Choroid plexus epithelial cell (primary cell): ENCODE data around the gene AKR1C2.
A peak's percentile ranks its signal among the peaks of the same experiment; 100 is the strongest.
"Not testable (repeated sequence)": the region's sequence is repeated elsewhere in the genome, so short reads cannot be mapped to it uniquely, and the experiment has no call there.

Experiments used
- DNase-seq: peaks from one replicate; pipeline ENCODE4 v3.0.0-alpha.2; 2010; ENCODE audit warnings: low read depth
- H3K4me3 ChIP-seq: 2 replicates; pipeline ENCODE4 v1.5.1; 2011; ENCODE audit warnings: low read depth, mild to moderate bottlenecking, control low read depth, low read length, moderate library complexity
- TF ChIP-seq, protein P1 (sequence below): conservative IDR thresholded peaks from 2 replicates; pipeline ENCODE4 v1.5.1; 2011; ENCODE audit warnings: low read depth, mild to moderate bottlenecking, control low read depth, inconsistent platforms, low read length, moderate library complexity

The AKR1C2 gene

DNA sequence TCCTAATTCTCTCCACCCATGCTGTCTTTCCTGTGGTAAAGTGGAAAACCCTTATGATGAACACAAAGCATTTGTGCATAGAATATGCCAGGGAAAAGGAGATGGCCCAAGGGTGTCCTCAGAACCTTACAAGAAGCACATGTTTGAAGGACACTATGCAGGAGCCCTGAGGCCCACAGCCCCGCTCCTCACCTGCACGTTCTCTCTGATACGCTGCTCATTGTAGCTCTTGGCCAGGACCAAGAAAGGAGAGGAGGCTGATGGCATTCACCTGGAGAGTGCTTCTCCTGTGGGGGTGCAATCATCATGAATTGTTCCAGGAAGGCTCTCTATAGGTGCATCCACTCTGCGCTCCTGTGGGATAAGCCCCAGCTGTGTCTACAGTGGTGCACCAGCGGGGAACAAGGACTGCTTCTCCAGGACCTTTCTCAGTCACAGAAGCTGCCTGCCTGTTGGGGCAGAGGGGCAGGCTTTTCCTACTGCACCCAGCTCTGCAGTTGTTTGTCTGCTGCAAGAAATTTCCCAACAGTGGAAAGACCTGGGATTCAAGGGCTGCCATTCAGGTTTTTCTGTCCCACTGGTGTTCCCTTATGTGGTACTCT lies 19.9 kb downstream of the AKR1C2 start:
- no peak overlapping the region for H3K4me3 ChIP-seq
- DNase-seq = no peak
- TF ChIP-seq, protein P1, sequence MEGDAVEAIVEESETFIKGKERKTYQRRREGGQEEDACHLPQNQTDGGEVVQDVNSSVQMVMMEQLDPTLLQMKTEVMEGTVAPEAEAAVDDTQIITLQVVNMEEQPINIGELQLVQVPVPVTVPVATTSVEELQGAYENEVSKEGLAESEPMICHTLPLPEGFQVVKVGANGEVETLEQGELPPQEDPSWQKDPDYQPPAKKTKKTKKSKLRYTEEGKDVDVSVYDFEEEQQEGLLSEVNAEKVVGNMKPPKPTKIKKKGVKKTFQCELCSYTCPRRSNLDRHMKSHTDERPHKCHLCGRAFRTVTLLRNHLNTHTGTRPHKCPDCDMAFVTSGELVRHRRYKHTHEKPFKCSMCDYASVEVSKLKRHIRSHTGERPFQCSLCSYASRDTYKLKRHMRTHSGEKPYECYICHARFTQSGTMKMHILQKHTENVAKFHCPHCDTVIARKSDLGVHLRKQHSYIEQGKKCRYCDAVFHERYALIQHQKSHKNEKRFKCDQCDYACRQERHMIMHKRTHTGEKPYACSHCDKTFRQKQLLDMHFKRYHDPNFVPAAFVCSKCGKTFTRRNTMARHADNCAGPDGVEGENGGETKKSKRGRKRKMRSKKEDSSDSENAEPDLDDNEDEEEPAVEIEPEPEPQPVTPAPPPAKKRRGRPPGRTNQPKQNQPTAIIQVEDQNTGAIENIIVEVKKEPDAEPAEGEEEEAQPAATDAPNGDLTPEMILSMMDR = no peak

DNA sequence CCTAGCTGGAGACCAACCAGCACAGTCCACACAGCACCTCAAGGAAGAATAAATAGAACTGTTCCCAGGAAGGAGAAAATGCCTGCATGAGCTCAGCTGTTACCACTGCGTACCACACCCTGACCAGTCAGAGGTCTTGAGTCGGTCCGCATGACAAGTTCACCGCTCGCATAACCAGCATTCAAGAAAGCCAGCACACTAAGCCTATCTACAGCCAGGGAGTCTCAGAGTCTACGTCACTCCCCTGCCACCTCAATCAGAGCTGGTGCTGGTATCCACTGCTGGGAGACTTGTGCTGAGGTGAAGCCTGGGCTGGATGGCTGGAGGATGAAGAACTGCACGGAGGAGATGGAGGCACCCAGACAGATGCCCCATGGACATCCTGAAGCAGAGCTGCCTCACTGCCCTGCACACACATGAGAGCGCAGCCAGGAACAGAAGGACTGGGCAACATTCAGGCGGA lies 20.9 kb downstream of the AKR1C2 start:
- no peak for DNase-seq
- no peak overlapping the region for H3K4me3 ChIP-seq
- TF ChIP-seq, protein P1 = no peak

DNA sequence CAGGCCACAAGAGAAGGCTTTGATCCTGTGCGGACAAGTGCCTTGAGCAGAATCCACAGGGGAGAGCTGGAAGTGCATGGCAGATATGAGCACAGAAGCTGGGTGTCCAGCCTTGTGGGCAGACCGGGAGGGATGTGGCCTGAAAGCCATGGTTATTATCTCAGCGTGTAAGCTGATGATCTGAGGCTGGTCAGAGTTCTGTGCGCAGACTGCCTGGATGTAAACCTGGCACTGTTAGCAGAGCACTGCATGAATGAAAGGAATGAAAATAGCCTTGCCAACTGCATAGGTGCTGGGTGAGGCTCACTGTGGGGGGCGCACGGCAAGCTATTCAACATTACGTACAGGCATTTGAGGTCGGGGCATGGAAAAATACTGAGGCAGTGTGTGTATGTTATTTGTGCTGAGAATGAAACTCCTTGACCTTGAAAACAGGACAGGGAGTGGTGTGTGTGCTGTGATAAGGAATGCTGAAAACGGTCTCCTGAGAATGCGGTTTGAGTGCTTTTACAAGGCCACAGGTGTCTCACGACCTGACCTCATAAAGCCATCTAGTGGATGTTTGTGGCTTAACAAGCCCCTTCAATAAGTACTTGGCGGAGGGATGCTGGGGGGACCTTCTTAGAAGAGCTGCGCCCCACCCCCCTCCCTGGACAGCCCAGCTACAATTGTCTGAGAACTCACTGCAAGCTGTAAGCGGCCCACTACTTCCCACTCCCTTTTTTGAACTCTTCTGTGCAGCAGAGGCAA lies 21.8 kb downstream of the AKR1C2 start:
- TF ChIP-seq, protein P1 = peak; percentile 64
- peak; percentile 74 for DNase-seq
- no peak overlapping the region for H3K4me3 ChIP-seq

DNA sequence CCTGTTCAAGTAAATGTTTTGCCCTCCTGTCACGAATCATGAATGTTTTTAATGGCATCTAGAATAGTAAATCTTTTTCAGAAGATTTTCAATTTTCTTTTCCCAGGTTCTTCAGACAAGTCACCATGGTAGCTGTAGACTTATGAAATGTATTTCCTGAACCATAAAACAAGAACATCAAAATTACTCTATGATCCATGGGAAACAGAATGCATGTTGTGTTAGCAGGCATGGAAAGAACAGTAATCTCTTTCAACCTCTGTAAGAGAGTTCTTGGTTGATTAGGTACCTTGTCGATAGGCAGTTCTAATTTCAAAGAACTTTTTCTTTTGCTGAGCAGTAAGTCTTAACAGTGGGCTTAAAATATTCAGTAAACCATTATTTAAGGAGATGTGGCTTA lies 22.9 kb downstream of the AKR1C2 start:
- TF ChIP-seq, protein P1 = no peak
- DNase-seq = no peak
- no peak overlapping the region for H3K4me3 ChIP-seq

DNA sequence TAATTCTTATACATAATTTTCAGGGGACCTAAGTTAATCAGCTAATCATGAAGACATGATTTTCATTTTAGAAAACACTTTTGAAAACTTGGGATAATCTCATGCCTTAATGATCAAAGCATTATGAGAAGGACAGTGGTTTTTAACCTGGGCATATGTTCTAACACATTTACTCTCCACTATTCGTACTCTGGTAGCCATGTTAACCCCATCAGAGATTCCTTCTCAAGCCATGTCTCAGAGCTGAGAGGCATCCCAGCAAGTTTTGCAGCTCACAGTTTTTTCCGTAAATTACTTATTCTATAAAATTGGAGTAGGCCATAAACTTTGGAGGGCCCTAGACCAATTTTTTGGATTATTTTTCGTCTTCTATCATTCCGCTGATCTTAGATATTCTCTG lies 24.8 kb downstream of the AKR1C2 start:
- no peak overlapping the region for H3K4me3 ChIP-seq
- DNase-seq = no peak
- TF ChIP-seq, protein P1 = no peak

DNA sequence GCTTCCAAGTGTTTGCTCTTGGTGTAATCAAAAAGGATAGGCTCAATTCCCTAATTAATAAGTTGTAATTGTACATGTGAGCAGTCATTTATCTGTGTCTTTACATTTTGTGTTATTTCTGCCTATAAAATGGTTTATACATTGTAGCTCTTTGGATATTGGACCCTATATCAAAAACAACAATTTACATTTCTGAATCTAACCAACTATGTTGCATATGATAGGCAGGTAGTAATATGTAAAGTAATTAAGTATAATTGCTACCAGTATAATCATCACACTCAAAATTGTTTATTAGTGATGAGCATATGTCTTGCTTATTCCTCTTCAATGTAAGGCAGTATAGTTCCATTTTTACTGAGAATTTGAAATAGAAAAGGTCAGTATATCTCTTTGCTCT lies 26.6 kb downstream of the AKR1C2 start:
- DNase-seq = no peak
- H3K4me3 ChIP-seq = no peak overlapping the region
- TF ChIP-seq, protein P1 = no peak

DNA sequence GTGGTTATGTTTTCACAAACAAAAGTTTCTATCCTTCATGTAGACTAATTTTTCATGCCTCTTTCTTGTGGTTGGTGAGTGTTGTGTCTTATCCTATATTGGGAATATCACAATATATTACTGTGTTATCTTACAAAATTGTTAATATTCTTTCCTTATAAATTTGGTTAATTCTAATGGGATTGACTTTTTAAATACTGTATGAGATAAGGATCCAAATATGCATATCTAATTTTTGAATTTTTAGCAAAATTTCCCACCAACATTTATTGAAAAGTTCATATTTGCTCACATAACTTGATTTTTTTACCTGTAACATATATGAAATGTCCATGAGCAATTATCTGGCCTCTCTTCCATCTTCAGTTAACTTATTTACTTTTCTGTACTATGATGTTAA lies 29.3 kb downstream of the AKR1C2 start:
- H3K4me3 ChIP-seq, DNase-seq: not testable (repeated sequence)

DNA sequence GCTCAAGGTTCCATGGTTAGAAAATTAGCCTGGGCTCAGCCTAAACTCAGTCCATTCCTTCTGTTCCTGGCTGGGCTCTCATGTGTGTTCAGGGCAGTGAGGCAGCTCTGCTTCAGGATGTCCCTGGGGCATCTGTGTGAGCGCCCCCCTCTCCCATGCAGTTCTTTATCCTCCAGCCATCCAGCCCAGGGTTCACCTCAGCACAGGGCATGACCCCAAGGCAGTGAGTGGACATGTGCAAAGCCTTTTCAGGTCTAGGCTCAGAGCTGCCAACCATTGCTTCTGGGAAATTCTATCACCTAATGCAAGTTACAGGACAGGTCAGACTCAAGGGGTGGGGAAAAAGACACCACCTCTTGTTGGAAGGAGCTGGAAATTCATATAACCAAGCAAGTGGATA lies 30.4 kb downstream of the AKR1C2 start:
- DNase-seq, H3K4me3 ChIP-seq: not testable (repeated sequence)

DNA sequence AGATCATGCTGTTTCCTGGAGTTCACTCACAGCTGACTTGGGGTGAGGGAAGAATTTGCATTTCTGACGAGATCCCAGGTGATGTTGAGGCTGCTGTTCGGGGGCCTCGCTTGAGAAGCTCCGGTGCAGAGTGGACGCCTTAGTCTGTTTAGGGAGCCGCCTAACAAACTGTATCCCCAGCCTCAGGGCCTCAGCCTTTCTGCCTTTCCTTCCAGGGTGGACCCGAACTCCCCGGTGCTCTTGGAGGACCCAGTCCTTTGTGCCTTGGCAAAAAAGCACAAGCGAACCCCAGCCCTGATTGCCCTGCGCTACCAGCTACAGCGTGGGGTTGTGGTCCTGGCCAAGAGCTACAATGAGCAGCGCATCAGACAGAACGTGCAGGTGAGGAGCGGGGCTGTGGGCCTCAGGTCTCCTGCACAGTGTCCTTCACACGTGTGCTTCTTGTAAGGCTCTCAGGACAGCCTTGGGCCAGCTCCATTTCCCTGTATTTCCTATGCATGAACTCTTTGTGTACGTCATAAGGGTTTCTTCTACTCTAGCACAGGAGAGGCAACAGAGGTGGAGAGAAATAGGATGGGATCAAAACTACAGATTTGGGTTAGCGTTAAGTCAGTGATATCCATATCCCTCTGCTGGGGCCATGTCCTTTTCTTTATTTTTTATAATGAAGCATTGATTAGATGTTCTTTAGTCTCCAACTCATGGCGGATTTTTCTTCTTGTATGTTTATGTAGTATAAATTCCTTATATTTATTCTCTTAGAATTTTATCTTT lies 31.1 kb downstream of the AKR1C2 start:
- not testable (repeated sequence) for H3K4me3 ChIP-seq, DNase-seq

DNA sequence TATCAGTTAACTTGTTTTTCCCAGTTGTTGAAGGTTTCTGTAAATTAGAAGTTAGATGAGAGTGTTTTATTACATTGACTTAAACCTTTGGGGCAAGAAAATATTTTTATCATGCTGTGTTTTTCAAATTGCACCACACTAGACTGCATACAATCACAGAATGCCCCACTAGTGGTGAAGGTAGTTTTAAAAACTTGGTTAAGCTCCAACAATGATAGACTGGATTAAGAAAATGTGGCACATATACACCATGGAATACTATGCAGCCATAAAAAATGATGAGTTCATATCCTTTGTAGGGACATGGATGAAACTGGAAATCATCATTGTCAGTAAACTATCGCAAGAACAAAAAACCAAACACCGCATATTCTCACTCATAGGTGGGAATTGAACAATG lies 33.3 kb downstream of the AKR1C2 start:
- not testable (repeated sequence) for H3K4me3 ChIP-seq, DNase-seq

DNA sequence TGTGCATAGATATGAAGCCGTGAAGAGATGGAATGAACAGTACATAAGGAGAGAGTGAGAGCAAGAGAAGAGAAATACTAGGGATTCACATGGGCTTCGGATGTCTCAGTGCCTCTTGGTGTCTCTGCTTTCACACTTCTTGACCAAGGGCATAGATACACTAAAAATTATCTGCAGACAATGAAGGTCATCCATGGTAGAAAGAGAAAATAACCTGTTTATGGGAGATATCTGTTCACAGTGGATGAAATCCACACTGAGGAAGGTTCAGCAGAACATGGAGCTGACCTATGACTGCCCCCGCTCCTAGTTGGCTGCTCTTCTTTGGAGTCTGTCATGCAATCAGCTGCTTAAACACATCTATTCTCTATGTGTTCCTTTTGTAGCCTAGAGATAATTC lies 34.4 kb downstream of the AKR1C2 start:
- not testable (repeated sequence) for DNase-seq, H3K4me3 ChIP-seq
